Endothelial cell of umbilical vein (primary cell): Measurements from ENCODE around the gene DLG1.

ENCODE experiments used
- CTCF ChIP-seq, 2 donors: IDR thresholded peaks; 1 replicate in 1 of 2; 2 replicates in 1 of 2; pipeline ENCODE4 v1.5.1; 2011; ENCODE audit warnings: low read length in 2 of 2, mild to moderate bottlenecking in 2 of 2, moderate library complexity in 2 of 2, control low read depth in 1 of 2, inconsistent platforms in 1 of 2, low read depth in 1 of 2; ENCODE audit not compliant: insufficient read depth in 1 of 2; ENCODE audit errors: extremely low read depth in 1 of 2
- POLR2A ChIP-seq: IDR thresholded peaks from 2 replicates; pipeline ENCODE4 v1.6.1; 2012; ENCODE audit warnings: low read depth, mild to moderate bottlenecking, control low read depth, low read length

GRCh38 chr3:197068077-197068476 is 230.3 kb downstream of the DLG1 start:
- TF ChIP-seq POLR2A = no peak
- TF ChIP-seq CTCF (IDR thresholded peaks at IDR 0.05; ENCODE audit: extremely low read depth in 1 of 2, insufficient read depth in 1 of 2, low read depth in 1 of 2, low read length in 2 of 2) = no peak
